ENCODE results near the gene SGO2.

SGO2 gene

DNA sequence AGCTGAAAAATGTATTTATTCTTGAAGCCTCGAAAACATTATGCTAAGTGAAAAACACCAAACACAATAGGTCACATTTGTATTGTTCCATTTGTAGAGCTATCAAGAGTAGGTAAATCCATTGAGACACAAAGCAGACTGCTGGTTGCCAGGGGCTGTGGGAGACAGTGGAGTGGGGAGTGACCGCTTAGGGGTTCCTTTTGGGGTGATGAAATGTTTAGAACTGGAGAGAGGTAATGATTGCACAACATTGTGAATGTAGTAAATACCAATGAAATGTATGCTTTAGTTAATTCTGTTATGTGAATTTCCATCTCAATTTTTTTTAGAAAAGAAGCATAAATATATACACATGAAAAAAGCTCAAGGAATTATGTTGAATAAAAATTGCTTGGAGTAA lies 32.0 kb upstream of the SGO2 start:
- H2BK15ac ChIP-seq (ENCODE audit: low read length), result no peak overlapping the region
- H2BK5ac ChIP-seq (ENCODE audit: low read length), result no peak overlapping the region
- no peak overlapping the region for H4K91ac ChIP-seq (ENCODE audit: low read depth, low read length, poor library complexity)
- H3K18ac ChIP-seq (ENCODE audit: low read length), result no peak overlapping the region
- no peak overlapping the region for H2BK12ac ChIP-seq (ENCODE audit: low read length)
- H3K4me3 ChIP-seq (ENCODE audit: low read length in 2 of 2), result no peak overlapping the region
- no CpG with 5 or more reads among the region's 2 CpGs for WGBS, 2 donors (ENCODE audit: extremely low coverage in 2 of 2, insufficient read length in 2 of 2, insufficient replicate concordance in 1 of 2)
- no peak overlapping the region for H3K27ac ChIP-seq (replicated peaks; ENCODE audit: low read length)
- no peak overlapping the region for H2BK120ac ChIP-seq (ENCODE audit: low read depth, low read length)
- no peak overlapping the region for H2AK5ac ChIP-seq (ENCODE audit: low read depth, low read length)
- no peak overlapping the region for H3K23ac ChIP-seq (ENCODE audit: low read depth, low read length, poor library complexity)
- no peak for DNase-seq (ENCODE audit: low spot score)
- H3K27me3 ChIP-seq (ENCODE audit: control insufficient read depth in 3 of 3, insufficient read depth in 3 of 3, low read depth in 1 of 3, low read length in 3 of 3), result no peaks in the 10 kb centered on the region
- H3K4ac ChIP-seq (ENCODE audit: low read length), result no peak overlapping the region
- H3K4me1 ChIP-seq (ENCODE audit: control insufficient read depth in 2 of 2, insufficient read depth in 1 of 2, low read depth in 1 of 2, low read length in 2 of 2), result no peaks in the 10 kb centered on the region
- H3K4me2 ChIP-seq (ENCODE audit: insufficient read depth, low read length, poor library complexity, severe bottlenecking), result no peak overlapping the region
- H3K9ac ChIP-seq (ENCODE audit: low read depth, low read length, poor library complexity), result no peak overlapping the region
- no peak overlapping the region for H3K14ac ChIP-seq (ENCODE audit: low read length)
- H3K9me3 ChIP-seq (replicated peaks in 1 of 2; ENCODE audit: control insufficient read depth in 2 of 2, insufficient read depth in 1 of 2, low read depth in 1 of 2, low read length in 2 of 2), result peaks cover 0 to 3% of the 10 kb centered on the region in 2 donors
- H3K36me3 ChIP-seq (replicated peaks in 1 of 2; ENCODE audit: control insufficient read depth in 2 of 2, insufficient read depth in 2 of 2, low read length in 2 of 2), result peaks cover 6 to 68% of the 10 kb centered on the region in 2 donors
- H3K79me1 ChIP-seq (ENCODE audit: low read depth, low read length), result no peaks in the 10 kb centered on the region
- no peak overlapping the region for H4K8ac ChIP-seq (ENCODE audit: low read depth, low read length)
- no peak overlapping the region for H2AFZ ChIP-seq (ENCODE audit: low read length)

DNA sequence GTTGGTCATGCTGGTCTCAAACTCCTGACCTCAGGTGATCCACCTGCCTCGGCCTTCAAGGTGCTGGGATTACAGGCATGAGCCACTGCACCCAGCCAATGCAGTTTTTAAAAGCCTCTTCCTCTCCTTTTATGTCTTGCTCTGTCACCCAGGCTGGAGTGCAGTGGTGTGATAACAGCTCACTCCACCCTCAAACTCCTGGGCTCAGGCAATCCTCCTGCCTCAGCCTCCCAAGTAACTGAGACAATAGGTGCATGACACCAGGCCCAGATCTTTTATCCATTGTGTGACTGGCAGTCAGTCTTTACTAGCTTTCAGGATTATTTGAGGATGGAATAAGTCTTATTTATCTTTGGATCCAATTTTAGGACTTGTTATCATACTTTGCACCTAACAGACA lies 29.3 kb upstream of the SGO2 start:
- Histone ChIP-seq H3K18ac (ENCODE audit: low read length) (no peak overlapping the region), H2BK5ac (ENCODE audit: low read length) (no peak overlapping the region), H3K9ac (ENCODE audit: low read depth, low read length, poor library complexity) (no peak overlapping the region), H4K8ac (ENCODE audit: low read depth, low read length) (no peak overlapping the region), H3K4ac (ENCODE audit: low read length) (no peak overlapping the region), H3K4me2 (ENCODE audit: insufficient read depth, low read length, poor library complexity, severe bottlenecking) (no peak overlapping the region), H3K27me3 (ENCODE audit: control insufficient read depth in 3 of 3, insufficient read depth in 3 of 3, low read depth in 1 of 3, low read length in 3 of 3) (no peaks in the 10 kb centered on the region), H2BK15ac (ENCODE audit: low read length) (no peak overlapping the region), H2AK5ac (ENCODE audit: low read depth, low read length) (no peak overlapping the region), H2BK12ac (ENCODE audit: low read length) (no peak overlapping the region), H3K36me3 (replicated peaks in 1 of 2; ENCODE audit: control insufficient read depth in 2 of 2, insufficient read depth in 2 of 2, low read length in 2 of 2) (peaks cover 0 to 45% of the 10 kb centered on the region in 2 donors), H3K4me3 (ENCODE audit: low read length in 2 of 2) (no peak overlapping the region), H3K14ac (ENCODE audit: low read length) (no peak overlapping the region), H2AFZ (ENCODE audit: low read length) (no peak overlapping the region), H3K23ac (ENCODE audit: low read depth, low read length, poor library complexity) (no peak overlapping the region), H3K9me3 (replicated peaks in 1 of 2; ENCODE audit: control insufficient read depth in 2 of 2, insufficient read depth in 1 of 2, low read depth in 1 of 2, low read length in 2 of 2) (peaks cover 0 to 1% of the 10 kb centered on the region in 2 donors), H4K91ac (ENCODE audit: low read depth, low read length, poor library complexity) (no peak overlapping the region), H3K27ac (replicated peaks; ENCODE audit: low read length) (no peak overlapping the region), H3K79me1 (ENCODE audit: low read depth, low read length) (no peaks in the 10 kb centered on the region), H3K4me1 (ENCODE audit: control insufficient read depth in 2 of 2, insufficient read depth in 1 of 2, low read depth in 1 of 2, low read length in 2 of 2) (no peaks in the 10 kb centered on the region), H2BK120ac (ENCODE audit: low read depth, low read length) (no peak overlapping the region)
- WGBS, 2 donors (ENCODE audit: extremely low coverage in 2 of 2, insufficient read length in 2 of 2, insufficient replicate concordance in 1 of 2), result no CpG with 5 or more reads among the region's 1 CpG
- no peak for DNase-seq (ENCODE audit: low spot score)

DNA sequence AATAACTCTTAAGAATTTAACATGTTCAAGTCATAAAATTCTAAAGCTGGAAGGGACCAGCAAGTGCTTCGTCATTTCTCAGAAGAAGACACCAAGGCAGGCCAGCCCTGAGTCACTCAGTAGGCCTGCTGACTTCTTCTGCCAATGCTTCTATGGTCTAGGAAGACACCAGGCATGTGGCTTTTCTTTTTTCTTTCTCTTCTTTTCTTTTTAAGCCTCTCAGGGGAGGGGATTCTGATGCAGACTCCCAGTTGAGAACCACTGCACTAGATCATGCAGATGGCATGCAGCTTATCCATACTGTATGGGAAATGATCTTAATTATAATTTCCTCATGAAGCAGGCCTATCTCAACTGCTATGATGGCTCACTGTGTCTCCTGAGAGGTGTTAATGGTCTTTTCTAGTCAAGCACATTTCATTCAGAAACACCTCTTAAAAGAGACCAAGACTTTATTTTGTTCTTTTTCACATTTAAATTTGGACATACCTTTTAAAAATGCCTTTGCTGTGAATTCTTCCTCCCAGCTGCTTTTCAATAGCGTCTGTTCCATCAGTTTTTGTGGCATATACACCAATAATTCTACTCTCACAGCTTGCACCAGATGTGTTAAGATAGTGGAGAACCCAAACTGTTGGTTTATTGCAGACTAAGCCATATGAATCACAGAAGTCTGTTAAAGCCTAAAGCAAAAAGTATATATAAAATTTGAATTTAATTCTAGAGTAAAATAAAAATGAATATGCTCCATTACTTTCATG lies 27.4 kb upstream of the SGO2 start:
- Histone ChIP-seq H3K27ac (replicated peaks; ENCODE audit: low read length) (no peak overlapping the region), H3K4me1 (ENCODE audit: control insufficient read depth in 2 of 2, insufficient read depth in 1 of 2, low read depth in 1 of 2, low read length in 2 of 2) (no peaks in the 10 kb centered on the region), H2BK5ac (ENCODE audit: low read length) (no peak overlapping the region), H2AK5ac (ENCODE audit: low read depth, low read length) (no peak overlapping the region), H3K14ac (ENCODE audit: low read length) (no peak overlapping the region), H3K79me1 (ENCODE audit: low read depth, low read length) (no peaks in the 10 kb centered on the region), H3K9ac (ENCODE audit: low read depth, low read length, poor library complexity) (no peak overlapping the region), H3K9me3 (replicated peaks in 1 of 2; ENCODE audit: control insufficient read depth in 2 of 2, insufficient read depth in 1 of 2, low read depth in 1 of 2, low read length in 2 of 2) (no peaks in the 10 kb centered on the region), H2AFZ (ENCODE audit: low read length) (no peak overlapping the region), H3K36me3 (replicated peaks in 1 of 2; ENCODE audit: control insufficient read depth in 2 of 2, insufficient read depth in 2 of 2, low read length in 2 of 2) (peaks cover 0 to 34% of the 10 kb centered on the region in 2 donors), H3K4ac (ENCODE audit: low read length) (no peak overlapping the region), H4K8ac (ENCODE audit: low read depth, low read length) (no peak overlapping the region), H4K91ac (ENCODE audit: low read depth, low read length, poor library complexity) (no peak overlapping the region), H2BK120ac (ENCODE audit: low read depth, low read length) (no peak overlapping the region), H2BK15ac (ENCODE audit: low read length) (no peak overlapping the region), H3K4me3 (ENCODE audit: low read length in 2 of 2) (no peak overlapping the region), H3K4me2 (ENCODE audit: insufficient read depth, low read length, poor library complexity, severe bottlenecking) (no peak overlapping the region), H3K23ac (ENCODE audit: low read depth, low read length, poor library complexity) (no peak overlapping the region), H3K18ac (ENCODE audit: low read length) (no peak overlapping the region), H2BK12ac (ENCODE audit: low read length) (no peak overlapping the region), H3K27me3 (ENCODE audit: control insufficient read depth in 3 of 3, insufficient read depth in 3 of 3, low read depth in 1 of 3, low read length in 3 of 3) (no peaks in the 10 kb centered on the region)
- WGBS, 2 donors (ENCODE audit: extremely low coverage in 2 of 2, insufficient read length in 2 of 2, insufficient replicate concordance in 1 of 2), result no CpG with 5 or more reads among the region's 2 CpGs
- DNase-seq (ENCODE audit: low spot score), result no peak

DNA sequence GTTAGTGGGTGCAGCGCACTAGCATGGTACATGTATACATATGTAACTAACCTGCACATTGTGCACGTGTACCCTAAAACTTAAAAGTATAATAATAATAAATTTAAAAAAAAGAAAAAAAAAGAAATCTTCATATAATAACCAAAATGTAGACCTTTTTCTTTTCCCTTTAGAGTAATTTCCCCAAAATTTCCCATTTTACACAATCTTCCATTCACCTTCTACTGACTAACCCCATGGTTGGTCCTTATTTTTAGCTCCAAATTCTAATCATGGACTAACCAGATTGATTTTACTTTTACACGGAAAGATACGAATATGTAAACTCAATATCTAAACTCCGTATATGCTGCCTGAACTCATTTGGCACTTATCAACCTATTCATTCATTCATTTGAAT lies 23.8 kb upstream of the SGO2 start:
- no peaks in the 10 kb centered on the region for H3K79me1 ChIP-seq (ENCODE audit: low read depth, low read length)
- no peaks in the 10 kb centered on the region for H3K9me3 ChIP-seq (replicated peaks in 1 of 2; ENCODE audit: control insufficient read depth in 2 of 2, insufficient read depth in 1 of 2, low read depth in 1 of 2, low read length in 2 of 2)
- DNase-seq (ENCODE audit: low spot score), result no peak
- no peak overlapping the region for H3K9ac ChIP-seq (ENCODE audit: low read depth, low read length, poor library complexity)
- no peak overlapping the region for H3K23ac ChIP-seq (ENCODE audit: low read depth, low read length, poor library complexity)
- H2BK12ac ChIP-seq (ENCODE audit: low read length), result no peak overlapping the region
- H4K91ac ChIP-seq (ENCODE audit: low read depth, low read length, poor library complexity), result no peak overlapping the region
- no peak overlapping the region for H3K4me3 ChIP-seq (ENCODE audit: low read length in 2 of 2)
- peaks cover 0 to 18% of the 10 kb centered on the region in 2 donors for H3K36me3 ChIP-seq (replicated peaks in 1 of 2; ENCODE audit: control insufficient read depth in 2 of 2, insufficient read depth in 2 of 2, low read length in 2 of 2)
- no peak overlapping the region for H3K14ac ChIP-seq (ENCODE audit: low read length)
- H2BK120ac ChIP-seq (ENCODE audit: low read depth, low read length), result no peak overlapping the region
- WGBS, 2 donors (ENCODE audit: extremely low coverage in 2 of 2, insufficient read length in 2 of 2, insufficient replicate concordance in 1 of 2), result no CpG with 5 or more reads among the region's 5 CpGs
- H3K4me2 ChIP-seq (ENCODE audit: insufficient read depth, low read length, poor library complexity, severe bottlenecking), result no peak overlapping the region
- no peak overlapping the region for H4K8ac ChIP-seq (ENCODE audit: low read depth, low read length)
- H3K18ac ChIP-seq (ENCODE audit: low read length), result no peak overlapping the region
- no peak overlapping the region for H3K4ac ChIP-seq (ENCODE audit: low read length)
- H3K4me1 ChIP-seq (ENCODE audit: control insufficient read depth in 2 of 2, insufficient read depth in 1 of 2, low read depth in 1 of 2, low read length in 2 of 2), result no peaks in the 10 kb centered on the region
- H2AK5ac ChIP-seq (ENCODE audit: low read depth, low read length), result no peak overlapping the region
- H2BK15ac ChIP-seq (ENCODE audit: low read length), result no peak overlapping the region
- H3K27me3 ChIP-seq (ENCODE audit: control insufficient read depth in 3 of 3, insufficient read depth in 3 of 3, low read depth in 1 of 3, low read length in 3 of 3), result no peaks in the 10 kb centered on the region
- H2AFZ ChIP-seq (ENCODE audit: low read length), result no peak overlapping the region
- H2BK5ac ChIP-seq (ENCODE audit: low read length), result no peak overlapping the region
- no peak overlapping the region for H3K27ac ChIP-seq (replicated peaks; ENCODE audit: low read length)

Data from neuronal stem cell (in vitro differentiated cells).